Loucy (cell line): Measurements from ENCODE around the gene ACSM5.
"Not testable (repeated sequence)": the region's sequence is repeated elsewhere in the genome, so short reads cannot be mapped to it uniquely, and the experiment has no call there.

Experiments used
- EZH2phosphoT487 ChIP-seq: fragments of 200-600 bp; IDR thresholded peaks from 2 replicates; pipeline ENCODE4 v1.6.1; 2018; ENCODE audit warnings: antibody characterized with exemption, mild to moderate bottlenecking, moderate library complexity, borderline replicate concordance
- TF ChIP-seq, protein P1 (sequence below): fragments of 200-600 bp; sonication (generic); conservative IDR thresholded peaks from 2 replicates; pipeline ENCODE4 v1.5.1; 2014; ENCODE audit warnings: mild to moderate bottlenecking, antibody characterized with exemption, low read length

DNA sequence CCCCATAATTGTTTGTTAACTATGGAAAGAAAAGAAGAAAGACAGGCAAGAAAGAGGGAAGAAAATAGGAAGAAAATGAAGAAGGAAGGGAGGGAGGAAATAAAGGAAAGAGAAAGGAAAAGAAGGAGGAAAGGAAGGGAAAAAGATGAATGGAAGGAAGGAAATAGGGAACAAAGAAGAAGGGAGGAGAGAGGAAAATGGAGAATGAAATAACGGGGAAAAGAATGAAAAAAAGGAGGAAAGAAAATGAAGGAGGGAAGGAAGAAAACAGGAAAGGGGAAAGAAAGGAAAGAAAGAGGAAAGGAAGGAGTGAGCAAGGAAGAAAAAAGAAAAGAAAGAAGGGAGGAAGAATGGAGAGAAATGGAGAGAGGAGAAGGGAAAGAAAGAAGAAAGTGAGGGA, 21.1 kb downstream of the ACSM5 start:
- TF ChIP-seq, protein P1, sequence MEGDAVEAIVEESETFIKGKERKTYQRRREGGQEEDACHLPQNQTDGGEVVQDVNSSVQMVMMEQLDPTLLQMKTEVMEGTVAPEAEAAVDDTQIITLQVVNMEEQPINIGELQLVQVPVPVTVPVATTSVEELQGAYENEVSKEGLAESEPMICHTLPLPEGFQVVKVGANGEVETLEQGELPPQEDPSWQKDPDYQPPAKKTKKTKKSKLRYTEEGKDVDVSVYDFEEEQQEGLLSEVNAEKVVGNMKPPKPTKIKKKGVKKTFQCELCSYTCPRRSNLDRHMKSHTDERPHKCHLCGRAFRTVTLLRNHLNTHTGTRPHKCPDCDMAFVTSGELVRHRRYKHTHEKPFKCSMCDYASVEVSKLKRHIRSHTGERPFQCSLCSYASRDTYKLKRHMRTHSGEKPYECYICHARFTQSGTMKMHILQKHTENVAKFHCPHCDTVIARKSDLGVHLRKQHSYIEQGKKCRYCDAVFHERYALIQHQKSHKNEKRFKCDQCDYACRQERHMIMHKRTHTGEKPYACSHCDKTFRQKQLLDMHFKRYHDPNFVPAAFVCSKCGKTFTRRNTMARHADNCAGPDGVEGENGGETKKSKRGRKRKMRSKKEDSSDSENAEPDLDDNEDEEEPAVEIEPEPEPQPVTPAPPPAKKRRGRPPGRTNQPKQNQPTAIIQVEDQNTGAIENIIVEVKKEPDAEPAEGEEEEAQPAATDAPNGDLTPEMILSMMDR: not testable (repeated sequence)
- not testable (repeated sequence) for TF ChIP-seq EZH2phosphoT487
